A673 (cell line): ENCODE measurements around the gene ALOX15B. TPM values are rescaled to one million over a fixed set of nuclear protein-coding genes. Genes with fewer than 3 reads are reported as not detected.

ENCODE experiments used
- BruUV-seq: library from RNA; stranded (reverse); fragments of 400-500 nt; replicated peaks from 2 replicates; lab custom pipeline; 2021; lab: Mats Ljungman, UMichigan
- CTCF ChIA-PET: fragments of 300-600 bp; sonication (Branson Sonifier 250); formaldehyde crosslinking; loops from one replicate; lab custom pipeline; 2022; ENCODE audit warnings: antibody characterized with exemption; lab: Charles Lee
- POLR2A ChIA-PET: fragments of 300-600 bp; sonication (Branson Sonifier 250); formaldehyde crosslinking; loops from one replicate; lab custom pipeline; 2022; ENCODE audit warnings: antibody characterized with exemption; ENCODE audit not compliant: low non-redundant PET; lab: Charles Lee
- DNase-seq: peaks from one replicate; pipeline ENCODE4 v3.0.0-alpha.2; 2015; ENCODE audit warnings: low spot score
- H3K27ac ChIP-seq: fragments of 200-600 bp; sonication (generic); 2 replicates; pipeline ENCODE4 v1.5.1; 2016; ENCODE audit warnings: mixed run types, low read depth, mild to moderate bottlenecking, mixed read lengths, antibody characterized with exemption, low read length; ENCODE audit not compliant: poor library complexity, severe bottlenecking
- H3K27me3 ChIP-seq: fragments of 200-600 bp; sonication (generic); replicated peaks from 2 replicates; pipeline ENCODE4 v1.6.1; 2017; ENCODE audit warnings: mixed run types, low read depth, mild to moderate bottlenecking, mixed read lengths, antibody characterized with exemption, low read length; ENCODE audit not compliant: insufficient read depth, poor library complexity
- H3K36me3 ChIP-seq: fragments of 200-600 bp; sonication (generic); 2 replicates; pipeline ENCODE4 v1.6.1; 2016; ENCODE audit warnings: mixed run types, mild to moderate bottlenecking, mixed read lengths, antibody characterized with exemption, low read length; ENCODE audit not compliant: insufficient read depth, poor library complexity, severe bottlenecking
- H3K4me1 ChIP-seq: fragments of 200-600 bp; sonication (generic); 2 replicates; pipeline ENCODE4 v1.6.1; 2017; ENCODE audit warnings: mixed run types, mild to moderate bottlenecking, mixed read lengths, antibody characterized with exemption, low read length; ENCODE audit not compliant: insufficient read depth, poor library complexity, severe bottlenecking
- H3K4me3 ChIP-seq: fragments of 200-600 bp; sonication (generic); 2 replicates; pipeline ENCODE4 v1.5.1; 2016; ENCODE audit warnings: low read depth, mixed run types, mild to moderate bottlenecking, mixed read lengths, low read length; ENCODE audit not compliant: poor library complexity, severe bottlenecking
- H3K9me3 ChIP-seq: fragments of 200-600 bp; sonication (generic); 2 replicates; pipeline ENCODE4 v1.6.1; 2016; ENCODE audit warnings: mixed run types, low read depth, mild to moderate bottlenecking, mixed read lengths, antibody characterized with exemption, low read length; ENCODE audit not compliant: poor library complexity, severe bottlenecking
- EZH2 ChIP-seq: fragments of 200-600 bp; sonication (generic); IDR thresholded peaks from 2 replicates; pipeline ENCODE4 v1.6.1; 2017; ENCODE audit warnings: borderline replicate concordance, low read depth, mild to moderate bottlenecking, mixed read lengths, antibody characterized with exemption, low read length; ENCODE audit not compliant: poor library complexity, severe bottlenecking
- intact Hi-C: fragments of 100-400 bp; cut with micrococcal nuclease; formaldehyde crosslinking; loops from one replicate; pipeline ENCODE4 v1.10.0; 2022; ENCODE audit not compliant: unreplicated experiment
- total RNA-seq: library from RNA; stranded (reverse); gene quantifications from 2 replicates; pipeline ENCODE4 v1.2.3, GENCODE V29; 2021
- TF ChIP-seq, protein P1 (sequence below): fragments of 300-800, 200-600 bp; sonication (generic); conservative IDR thresholded peaks from 2 replicates; pipeline ENCODE4 v1.5.1; 2017; ENCODE audit warnings: low read depth, mild to moderate bottlenecking, antibody characterized with exemption, low read length, moderate library complexity, mixed read lengths

The ALOX15B gene
- total RNA-seq, 1 experiment from 2014 or later: 0.30 TPM

DNA sequence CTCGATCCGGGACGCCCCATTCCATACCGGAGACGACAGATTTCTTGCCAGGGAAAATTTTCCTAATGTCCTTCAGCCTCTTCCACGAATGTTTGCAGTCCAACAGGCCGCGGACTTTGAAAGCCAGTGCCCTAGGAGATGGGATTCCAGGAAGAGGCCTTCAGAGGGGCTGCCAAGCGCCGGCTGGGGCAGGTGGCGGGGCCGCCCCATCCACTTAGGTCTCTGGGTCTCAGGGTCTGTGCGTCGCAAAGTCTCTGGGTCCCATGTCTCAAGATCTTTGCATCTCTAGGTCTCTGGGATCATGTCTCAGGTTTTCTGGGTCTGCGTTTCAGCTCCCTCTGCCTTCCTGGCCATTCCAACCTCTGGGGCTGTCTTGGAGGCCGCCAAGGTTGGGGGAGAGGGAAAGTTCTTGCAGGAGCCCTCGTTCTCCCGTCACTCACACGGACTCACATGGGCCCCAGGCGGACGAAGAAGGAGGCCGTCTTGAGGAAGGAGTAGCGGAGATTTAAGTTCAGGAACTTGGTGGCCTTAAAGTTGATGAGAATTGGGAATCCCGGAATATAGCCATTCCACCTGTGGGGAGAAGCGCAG lies 41.4 kb downstream of the ALOX15B start:
- Histone ChIP-seq H3K27ac (no peak overlapping the region), H3K4me3 (peak overlapping the region; percentile 53), H3K9me3 (no peaks in the 10 kb centered on the region), H3K4me1 (no peaks in the 10 kb centered on the region), H3K27me3 (peaks cover 7% of the 10 kb centered on the region), H3K36me3 (no peaks in the 10 kb centered on the region)
- no TSS peak for BruUV-seq
- POLR2A ChIA-PET: interaction anchor here (0.6 kb wide), 1 partner anchor 22 kb away, joined by 4 read pairs; no protein-coding TSS in a partner anchor
- intact Hi-C loops: loop anchor here (5.0 kb wide), 2 partner anchors 37 to 222 kb away; partner anchors contain the start of gene ALOXE3
- DNase-seq: no peak
- CTCF ChIA-PET: interaction anchor here (0.5 to 1.0 kb wide), 5 partner anchors 13 to 424 kb away, joined by 3 to 17 read pairs (median 3); no protein-coding TSS in a partner anchor
- TF ChIP-seq, protein P1, sequence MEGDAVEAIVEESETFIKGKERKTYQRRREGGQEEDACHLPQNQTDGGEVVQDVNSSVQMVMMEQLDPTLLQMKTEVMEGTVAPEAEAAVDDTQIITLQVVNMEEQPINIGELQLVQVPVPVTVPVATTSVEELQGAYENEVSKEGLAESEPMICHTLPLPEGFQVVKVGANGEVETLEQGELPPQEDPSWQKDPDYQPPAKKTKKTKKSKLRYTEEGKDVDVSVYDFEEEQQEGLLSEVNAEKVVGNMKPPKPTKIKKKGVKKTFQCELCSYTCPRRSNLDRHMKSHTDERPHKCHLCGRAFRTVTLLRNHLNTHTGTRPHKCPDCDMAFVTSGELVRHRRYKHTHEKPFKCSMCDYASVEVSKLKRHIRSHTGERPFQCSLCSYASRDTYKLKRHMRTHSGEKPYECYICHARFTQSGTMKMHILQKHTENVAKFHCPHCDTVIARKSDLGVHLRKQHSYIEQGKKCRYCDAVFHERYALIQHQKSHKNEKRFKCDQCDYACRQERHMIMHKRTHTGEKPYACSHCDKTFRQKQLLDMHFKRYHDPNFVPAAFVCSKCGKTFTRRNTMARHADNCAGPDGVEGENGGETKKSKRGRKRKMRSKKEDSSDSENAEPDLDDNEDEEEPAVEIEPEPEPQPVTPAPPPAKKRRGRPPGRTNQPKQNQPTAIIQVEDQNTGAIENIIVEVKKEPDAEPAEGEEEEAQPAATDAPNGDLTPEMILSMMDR: no peak
- no peak for TF ChIP-seq EZH2

DNA sequence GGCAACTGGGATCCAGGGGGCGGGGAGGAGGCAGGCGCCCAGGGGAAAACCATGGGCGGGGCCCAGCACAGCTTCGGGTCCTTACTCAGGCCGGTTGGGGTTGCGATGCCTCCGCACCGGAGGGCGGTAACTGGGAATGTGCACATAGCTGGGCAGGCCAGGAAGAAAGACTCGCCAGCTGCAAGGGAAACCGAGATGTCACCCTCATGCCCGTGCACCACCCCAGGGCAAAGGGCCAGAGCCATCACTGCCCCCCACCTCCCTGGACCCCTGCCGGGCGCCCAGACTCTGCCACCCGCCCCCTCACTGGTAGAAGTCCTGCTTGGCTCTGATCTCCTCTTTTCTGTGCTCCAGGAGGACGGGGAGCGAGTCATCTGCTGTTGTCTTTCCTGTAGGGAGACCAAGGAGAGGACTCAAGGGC lies 42.0 kb downstream of the ALOX15B start:
- DNase-seq: no peak
- no peak for TF ChIP-seq EZH2
- TF ChIP-seq, protein P1: no peak
- peaks cover 6% of the 10 kb centered on the region for H3K27me3 ChIP-seq
- intact Hi-C loops: loop anchor here (5.0 kb wide), 2 partner anchors 36 to 221 kb away; partner anchors contain the start of gene ALOXE3
- no peak overlapping the region for H3K27ac ChIP-seq
- no peaks in the 10 kb centered on the region for H3K9me3 ChIP-seq
- H3K4me3 ChIP-seq: no peak overlapping the region
- BruUV-seq: no TSS peak
- POLR2A ChIA-PET: no interaction called here
- CTCF ChIA-PET: interaction anchor here (0.7 kb wide), 1 partner anchor 39 kb away, joined by 3 read pairs; no protein-coding TSS in a partner anchor
- H3K36me3 ChIP-seq: no peaks in the 10 kb centered on the region
- no peaks in the 10 kb centered on the region for H3K4me1 ChIP-seq

DNA sequence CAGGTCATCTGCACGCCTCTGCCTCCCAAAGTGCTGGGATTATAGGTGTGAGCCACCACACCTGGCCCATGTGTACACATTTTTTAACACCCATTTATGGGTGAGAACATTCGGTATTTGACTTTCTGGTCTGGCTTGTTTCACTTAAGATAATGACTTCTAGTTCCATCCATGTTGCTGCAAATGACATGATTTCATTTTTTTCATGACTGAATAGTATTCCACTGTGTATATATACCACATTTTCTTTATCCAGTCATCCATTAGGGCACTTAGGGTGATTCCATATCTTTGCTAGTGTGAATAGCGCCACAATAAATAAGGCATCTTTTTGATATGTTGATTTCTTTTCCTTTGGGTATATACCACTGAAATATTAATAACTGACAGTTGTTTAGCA lies 43.0 kb downstream of the ALOX15B start:
- no peak overlapping the region for H3K27ac ChIP-seq
- H3K4me3 ChIP-seq: no peak overlapping the region
- intact Hi-C loops: loop anchor here (5.0 kb wide), 2 partner anchors 35 to 220 kb away; partner anchors contain the start of gene ALOXE3
- no peaks in the 10 kb centered on the region for H3K9me3 ChIP-seq
- H3K36me3 ChIP-seq: no peaks in the 10 kb centered on the region
- BruUV-seq: no TSS peak
- CTCF ChIA-PET: no interaction called here
- H3K27me3 ChIP-seq: peaks cover 6% of the 10 kb centered on the region
- DNase-seq: no peak
- no peaks in the 10 kb centered on the region for H3K4me1 ChIP-seq
- TF ChIP-seq, protein P1: no peak
- TF ChIP-seq EZH2: no peak
- POLR2A ChIA-PET: no interaction called here
